AG09309 (cell line): Measurements from ENCODE around the gene PDE4D.

Experiments
- DNase-seq: peaks from one replicate; pipeline ENCODE4 v3.0.0-alpha.2; 2010; ENCODE audit warnings: low read depth
- H3K4me3 ChIP-seq: 2 replicates; pipeline ENCODE4 v1.5.1; 2011; ENCODE audit warnings: mild to moderate bottlenecking, low read depth, low read length, moderate library complexity; ENCODE audit not compliant: control insufficient read depth
- TF ChIP-seq, protein P1 (sequence below): IDR thresholded peaks from 2 replicates; pipeline ENCODE4 v1.5.1; 2011; ENCODE audit warnings: mild to moderate bottlenecking, low read depth, low read length, inconsistent platforms; ENCODE audit not compliant: insufficient read depth, control insufficient read depth; ENCODE audit errors: missing control alignments

PDE4D gene

DNA sequence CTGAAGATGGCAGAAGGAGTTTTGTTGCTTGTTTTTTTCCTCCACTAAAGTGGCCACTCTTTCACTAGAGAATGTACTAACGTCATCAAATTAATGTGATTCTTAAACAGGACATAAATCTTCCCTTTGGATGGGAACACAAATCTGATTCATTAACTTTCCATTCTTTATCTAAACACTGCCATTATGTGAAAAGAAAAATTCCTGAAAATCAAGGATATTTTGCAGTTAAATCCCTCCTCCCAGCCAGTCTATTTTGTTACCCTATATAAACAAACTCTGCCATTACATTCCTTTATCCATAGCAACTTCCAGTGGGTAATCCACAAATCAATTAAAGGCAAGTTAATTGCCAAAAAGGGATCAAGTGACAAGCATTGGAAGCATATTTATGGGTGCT is 546.5 kb downstream of the PDE4D start:
- TF ChIP-seq, protein P1, sequence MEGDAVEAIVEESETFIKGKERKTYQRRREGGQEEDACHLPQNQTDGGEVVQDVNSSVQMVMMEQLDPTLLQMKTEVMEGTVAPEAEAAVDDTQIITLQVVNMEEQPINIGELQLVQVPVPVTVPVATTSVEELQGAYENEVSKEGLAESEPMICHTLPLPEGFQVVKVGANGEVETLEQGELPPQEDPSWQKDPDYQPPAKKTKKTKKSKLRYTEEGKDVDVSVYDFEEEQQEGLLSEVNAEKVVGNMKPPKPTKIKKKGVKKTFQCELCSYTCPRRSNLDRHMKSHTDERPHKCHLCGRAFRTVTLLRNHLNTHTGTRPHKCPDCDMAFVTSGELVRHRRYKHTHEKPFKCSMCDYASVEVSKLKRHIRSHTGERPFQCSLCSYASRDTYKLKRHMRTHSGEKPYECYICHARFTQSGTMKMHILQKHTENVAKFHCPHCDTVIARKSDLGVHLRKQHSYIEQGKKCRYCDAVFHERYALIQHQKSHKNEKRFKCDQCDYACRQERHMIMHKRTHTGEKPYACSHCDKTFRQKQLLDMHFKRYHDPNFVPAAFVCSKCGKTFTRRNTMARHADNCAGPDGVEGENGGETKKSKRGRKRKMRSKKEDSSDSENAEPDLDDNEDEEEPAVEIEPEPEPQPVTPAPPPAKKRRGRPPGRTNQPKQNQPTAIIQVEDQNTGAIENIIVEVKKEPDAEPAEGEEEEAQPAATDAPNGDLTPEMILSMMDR: no peak
- no peak for DNase-seq
- H3K4me3 ChIP-seq: no peak overlapping the region

DNA sequence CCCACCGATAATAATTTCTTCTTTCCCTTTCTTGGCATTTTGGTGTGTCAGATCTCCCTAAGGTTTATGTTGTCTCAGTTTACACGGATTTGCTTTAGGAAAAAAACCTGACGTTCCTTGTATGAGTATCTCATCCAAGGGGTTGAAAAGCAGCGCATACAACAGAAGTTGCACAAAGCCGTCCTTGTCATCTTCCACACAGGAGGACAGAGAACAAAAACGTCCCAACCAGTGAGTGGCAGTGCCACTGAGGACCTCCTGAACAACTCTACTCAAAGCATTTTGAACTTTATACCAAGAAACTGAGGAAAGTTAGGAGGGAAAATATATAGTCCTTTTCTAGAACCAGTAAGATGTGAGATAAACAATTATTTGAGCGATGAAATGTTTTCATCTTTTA is 547.0 kb downstream of the PDE4D start:
- DNase-seq: no peak
- no peak overlapping the region for H3K4me3 ChIP-seq
- TF ChIP-seq, protein P1: no peak

DNA sequence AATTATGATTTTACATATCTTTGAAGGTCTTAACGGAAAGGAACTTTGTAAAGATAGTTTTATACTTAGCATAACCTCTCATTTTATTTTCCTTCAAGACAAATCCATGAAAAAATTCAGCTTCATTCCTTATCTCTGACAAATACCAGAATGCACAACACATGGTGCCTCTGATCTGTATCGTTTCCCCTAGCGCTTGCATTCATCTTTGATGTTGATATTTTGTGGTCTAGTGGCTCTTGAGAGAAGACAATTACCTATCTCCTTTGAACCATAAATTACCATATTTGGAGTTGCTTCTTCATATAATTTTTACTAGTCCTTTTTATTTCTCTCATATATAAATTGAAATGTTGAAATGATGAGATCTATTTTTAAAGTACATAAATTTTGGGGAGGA is 551.3 kb downstream of the PDE4D start:
- DNase-seq: no peak
- no peak overlapping the region for H3K4me3 ChIP-seq
- TF ChIP-seq, protein P1: no peak

DNA sequence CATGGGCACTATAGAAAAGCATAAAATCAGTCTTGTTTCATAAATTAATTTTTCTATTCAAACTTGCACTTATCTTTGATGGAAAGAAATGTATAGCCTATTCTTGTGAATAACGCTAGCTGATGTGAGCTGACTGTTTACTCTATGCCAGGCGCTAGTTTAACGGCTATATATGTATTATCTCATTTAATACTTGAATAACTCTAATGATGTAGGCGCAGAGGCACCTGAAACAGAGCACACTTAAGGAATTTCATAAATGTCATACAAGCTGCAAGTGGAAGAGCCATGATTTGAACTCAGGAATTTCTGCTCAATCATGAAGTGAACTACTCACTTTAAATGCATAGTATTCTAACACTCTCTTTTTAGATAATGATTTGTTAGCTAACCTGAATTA is 551.8 kb downstream of the PDE4D start:
- no peak for DNase-seq
- TF ChIP-seq, protein P1: no peak
- H3K4me3 ChIP-seq: no peak overlapping the region

DNA sequence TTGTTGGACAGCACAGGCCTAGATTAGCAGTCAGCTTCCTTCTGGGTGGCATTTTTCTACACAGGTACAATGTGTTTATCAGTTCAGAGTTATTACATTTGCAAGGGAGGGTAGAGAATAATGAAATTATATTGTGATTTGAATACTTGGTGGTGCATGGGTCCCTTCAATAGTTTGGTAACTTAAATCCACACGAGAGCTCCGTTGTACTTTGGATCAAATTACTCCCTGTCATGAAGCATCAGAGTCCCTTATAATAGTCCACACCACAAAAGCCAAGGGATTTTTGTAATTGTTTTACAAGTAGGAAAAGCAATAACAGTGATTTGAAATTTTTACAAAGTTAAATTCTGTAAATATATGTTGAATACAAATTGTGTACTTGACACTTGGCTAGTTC is 552.4 kb downstream of the PDE4D start:
- H3K4me3 ChIP-seq: no peak overlapping the region
- TF ChIP-seq, protein P1: no peak
- DNase-seq: no peak

DNA sequence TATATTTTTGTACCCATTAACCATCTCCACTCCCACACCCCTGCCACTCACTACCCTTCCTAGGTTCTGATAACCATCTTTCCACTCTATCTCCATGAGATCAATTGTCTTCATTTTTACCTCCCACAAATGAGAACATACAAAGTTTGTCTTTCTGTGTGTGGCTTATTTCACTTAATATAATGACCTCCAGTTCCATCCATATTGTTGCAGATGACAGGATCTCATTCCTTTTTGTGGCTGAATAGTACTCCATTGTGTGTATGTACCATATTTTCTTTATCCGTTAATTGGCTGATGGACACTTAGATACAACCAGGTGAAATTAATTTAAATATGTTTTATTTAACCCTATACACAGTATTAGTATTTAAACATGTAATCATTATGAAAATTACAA is 552.9 kb downstream of the PDE4D start:
- no peak for DNase-seq
- TF ChIP-seq, protein P1: no peak

DNA sequence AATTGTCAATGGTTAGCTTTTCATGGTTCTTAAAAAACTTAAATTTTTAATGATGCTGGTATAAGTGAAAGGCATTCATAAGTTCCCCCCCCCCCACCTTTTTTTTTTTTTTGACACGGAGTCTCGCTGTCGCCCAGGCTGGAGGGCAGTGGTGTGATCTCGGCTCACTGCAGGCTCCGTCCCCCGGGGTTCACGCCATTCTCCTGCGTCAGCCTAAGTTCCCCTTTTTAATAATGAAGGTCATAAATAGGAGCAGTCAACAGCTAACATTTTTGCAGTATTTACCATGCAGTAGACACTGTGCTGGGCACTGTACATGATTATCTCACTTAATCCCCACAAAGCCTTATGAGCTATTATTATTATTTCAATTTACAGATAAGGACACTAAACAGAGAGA is 556.3 kb downstream of the PDE4D start:
- DNase-seq: no peak
- H3K4me3 ChIP-seq: no peak overlapping the region
- TF ChIP-seq, protein P1: no peak

More for the DNA sequence above, 552.9 kb downstream of the PDE4D start:
- H3K4me3 ChIP-seq: no peak overlapping the region
